TTC549 (cell line): Measurements from ENCODE around the gene DCAF10.
"Not testable (repeated sequence)": the region's sequence is repeated elsewhere in the genome, so short reads cannot be mapped to it uniquely, and the experiment has no call there.

Experiments
- FAIRE-seq: peaks from 2 replicates; lab custom pipeline; 2012; peaks lifted over from hg19 to GRCh38; lab: Jason Lieb, UNC

DCAF10 gene

GRCh38 chr9:37800631-37801286 lies at the start of gene DCAF10:
Gene DCAF10, plus strand, starts transcription at chr9:37800797. Its CDS starts 70 bp downstream, at chr9:37800867.
- no peak for FAIRE-seq

- no peak for FAIRE-seq
Observed at GRCh38 chr9:37751186-37751585, 49.4 kb upstream of the DCAF10 start.

- FAIRE-seq = not testable (repeated sequence)
Observed at GRCh38 chr9:37751704-37752103, 48.9 kb upstream of the DCAF10 start.

- FAIRE-seq = not testable (repeated sequence)
Observed at GRCh38 chr9:37752112-37752511, 48.5 kb upstream of the DCAF10 start.

- FAIRE-seq = no peak
Observed at GRCh38 chr9:37752642-37753488, 47.7 kb upstream of the DCAF10 start.

GRCh38 chr9:37753489-37754190 lies 47.0 kb upstream of the DCAF10 start, which contains the start of gene TRMT10B:
Gene TRMT10B, plus strand, starts transcription at chr9:37753805. Its CDS starts 8,127 bp downstream, at chr9:37761932.
- no peak for FAIRE-seq

GRCh38 chr9:37758747-37759146 lies 41.9 kb upstream of the DCAF10 start:
- FAIRE-seq = no peak

- no peak for FAIRE-seq
Observed at GRCh38 chr9:37760416-37761161, 40.0 kb upstream of the DCAF10 start.

GRCh38 chr9:37761511-37761910 lies 39.1 kb upstream of the DCAF10 start:
- FAIRE-seq = no peak

- FAIRE-seq = not testable (repeated sequence)
Observed at GRCh38 chr9:37765263-37765662, 35.3 kb upstream of the DCAF10 start.

GRCh38 chr9:37769306-37769705 lies 31.3 kb upstream of the DCAF10 start:
- FAIRE-seq = no peak

- no peak for FAIRE-seq
Observed at GRCh38 chr9:37769995-37770394, 30.6 kb upstream of the DCAF10 start.

GRCh38 chr9:37775216-37775919 lies 25.2 kb upstream of the DCAF10 start:
- FAIRE-seq = no peak

GRCh38 chr9:37776328-37776727 lies 24.3 kb upstream of the DCAF10 start:
- no peak for FAIRE-seq

- FAIRE-seq = no peak
Observed at GRCh38 chr9:37778534-37778933, 22.1 kb upstream of the DCAF10 start.

- FAIRE-seq = no peak
Observed at GRCh38 chr9:37784291-37784615, 16.3 kb upstream of the DCAF10 start.

GRCh38 chr9:37784616-37785483 lies 15.7 kb upstream of the DCAF10 start, which contains the start of gene EXOSC3:
Gene EXOSC3, minus strand, starts transcription at chr9:37785064. Its CDS starts 20 bp downstream, at chr9:37785044.
- no peak for FAIRE-seq

GRCh38 chr9:37787059-37787458 lies 13.5 kb upstream of the DCAF10 start:
- no peak for FAIRE-seq

- FAIRE-seq = no peak
Observed at GRCh38 chr9:37788332-37788731, 12.3 kb upstream of the DCAF10 start.

- no peak for FAIRE-seq
Observed at GRCh38 chr9:37790096-37790495, 10.5 kb upstream of the DCAF10 start.

GRCh38 chr9:37792122-37792521 lies 8.5 kb upstream of the DCAF10 start:
- FAIRE-seq = no peak
